AG09309 (cell line): Measurements from ENCODE around the gene IMP3.

Source experiments
- DNase-seq: peaks from one replicate; pipeline ENCODE4 v3.0.0-alpha.2; 2010; ENCODE audit warnings: low read depth
- H3K4me3 ChIP-seq: 2 replicates; pipeline ENCODE4 v1.5.1; 2011; ENCODE audit warnings: mild to moderate bottlenecking, low read depth, low read length, moderate library complexity; ENCODE audit not compliant: control insufficient read depth
- CTCF ChIP-seq: IDR thresholded peaks from 2 replicates; pipeline ENCODE4 v1.5.1; 2011; ENCODE audit warnings: mild to moderate bottlenecking, low read depth, low read length, inconsistent platforms; ENCODE audit not compliant: insufficient read depth, control insufficient read depth; ENCODE audit errors: missing control alignments

Gene IMP3

GRCh38 chr15:75676688-75677464 is 36.9 kb upstream of the IMP3 start:
- TF ChIP-seq CTCF, result no peak
- no peak overlapping the region for H3K4me3 ChIP-seq
- DNase-seq, result no peak

DNA sequence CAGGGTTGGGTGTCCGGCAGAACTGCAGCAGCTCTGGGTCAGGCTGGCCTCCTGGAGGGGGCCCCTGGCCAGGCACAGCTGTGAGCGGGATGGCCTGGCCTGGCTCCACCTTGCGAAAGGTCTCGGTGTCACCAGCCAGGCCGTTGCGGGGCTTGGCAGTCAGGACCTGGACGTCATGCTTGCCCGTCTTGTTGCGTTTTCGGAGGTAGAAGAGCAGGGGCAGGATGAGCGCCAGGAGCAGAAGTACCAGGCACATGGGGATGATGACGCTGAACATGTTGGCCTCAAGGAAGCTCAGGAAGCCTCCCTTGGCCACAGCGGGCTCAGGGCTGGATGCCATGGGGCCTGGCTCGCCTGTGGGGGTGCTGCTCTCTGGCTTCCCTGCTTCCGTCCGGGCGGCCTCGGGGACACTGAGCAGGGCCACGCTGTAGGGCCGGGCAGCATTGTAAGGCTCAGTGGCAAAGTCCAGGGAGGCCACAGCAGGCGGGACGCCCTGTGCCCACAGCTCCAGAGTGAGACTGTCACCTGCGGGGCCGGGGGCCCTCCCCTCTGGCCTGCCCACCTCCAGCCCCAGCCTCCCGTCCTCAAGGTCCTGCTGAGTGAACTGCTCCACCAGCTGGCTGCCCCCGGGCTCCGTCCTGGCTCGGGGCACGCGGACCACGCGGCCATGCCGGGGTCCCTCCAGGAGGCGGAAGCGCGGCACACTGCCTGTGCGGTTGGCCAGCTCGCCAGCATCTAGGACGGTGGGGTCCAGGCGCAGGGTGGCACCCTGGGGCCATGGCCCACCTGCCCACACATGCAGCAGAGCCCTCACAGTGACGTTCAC is 35.8 kb upstream of the IMP3 start:
- no peak for TF ChIP-seq CTCF
- H3K4me3 ChIP-seq, result no peak overlapping the region
- DNase-seq, result no peak

GRCh38 chr15:75674366-75674765 is 34.3 kb upstream of the IMP3 start:
- no peak for DNase-seq
- no peak for TF ChIP-seq CTCF
- no peak overlapping the region for H3K4me3 ChIP-seq

DNA sequence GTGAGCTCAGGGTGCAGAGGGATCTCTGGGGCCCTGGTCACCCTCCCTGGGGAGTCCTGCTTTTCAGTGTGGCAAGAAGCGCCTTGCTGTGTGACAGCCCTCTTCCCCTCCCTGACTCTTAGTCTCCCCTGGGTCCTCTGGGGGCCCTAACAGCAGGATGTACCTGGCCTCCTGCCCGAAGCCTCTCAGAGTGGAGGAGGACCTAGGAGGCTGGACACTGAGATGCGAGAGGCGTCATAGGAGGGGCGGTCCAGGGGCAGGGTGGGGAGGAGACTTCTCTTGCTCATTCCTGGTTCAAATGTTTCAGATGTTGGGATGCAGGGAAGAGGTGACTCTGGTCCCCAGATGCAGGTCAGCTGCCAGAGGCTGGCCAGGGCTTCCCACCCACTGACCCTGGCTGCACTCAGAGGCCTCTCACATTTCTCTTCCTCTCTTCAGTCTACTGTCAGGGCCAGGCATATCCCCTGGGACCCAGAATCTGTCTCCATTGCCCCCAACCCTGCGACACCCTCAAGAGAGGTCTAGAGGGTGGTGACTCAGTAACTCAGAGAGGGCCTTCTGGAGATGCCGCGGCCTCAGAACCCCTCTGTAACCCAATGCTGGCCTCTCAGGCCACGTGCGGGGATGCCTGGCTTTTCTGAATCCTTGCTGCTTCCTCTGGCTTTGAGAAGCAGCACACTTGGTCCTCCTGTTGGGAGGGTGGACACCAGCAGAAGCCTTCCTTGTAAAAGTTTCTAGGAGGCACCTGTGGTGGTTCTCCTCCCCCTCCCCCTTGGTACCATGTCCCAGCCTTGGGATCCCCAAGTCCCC is 33.6 kb upstream of the IMP3 start:
- H3K4me3 ChIP-seq, result no peak overlapping the region
- no peak for TF ChIP-seq CTCF
- no peak for DNase-seq

DNA sequence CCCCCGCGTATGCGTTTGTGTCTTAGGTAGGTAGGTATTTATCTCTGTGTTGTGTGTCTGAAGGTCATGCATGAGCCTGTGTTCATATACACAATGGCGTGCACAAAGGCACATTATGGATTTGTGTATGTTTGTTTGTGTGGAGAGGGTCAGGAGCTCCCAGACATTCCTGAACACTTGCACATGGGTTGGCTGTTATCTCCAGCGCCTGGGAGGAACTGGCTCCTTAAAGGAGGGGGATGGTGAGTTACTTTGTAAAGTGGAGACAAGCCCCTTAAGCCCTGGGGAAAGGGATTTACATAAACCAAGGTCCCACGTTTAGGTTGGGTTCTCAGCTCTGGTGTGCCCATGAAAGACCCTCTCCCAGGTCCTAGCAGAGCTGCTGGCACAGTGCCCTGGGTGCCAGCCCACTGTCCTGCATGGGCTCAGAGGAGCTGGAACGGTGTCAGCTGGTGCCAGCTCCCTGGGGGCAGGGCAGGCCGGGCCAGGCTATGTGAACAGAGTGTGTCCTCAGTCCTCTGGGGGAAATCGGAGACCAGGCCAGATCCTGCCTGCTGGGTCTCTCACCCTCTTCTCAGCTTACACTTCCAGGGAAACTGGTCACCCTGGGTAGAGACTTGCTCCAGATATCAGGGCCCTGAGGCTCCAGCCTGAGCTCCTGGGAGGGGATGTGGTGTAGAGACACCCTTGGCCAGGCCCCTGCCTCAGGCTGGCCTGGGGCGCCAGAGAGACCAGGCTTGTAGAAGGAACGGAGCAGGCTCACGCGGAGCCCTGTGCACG is 32.8 kb upstream of the IMP3 start:
- DNase-seq, result no peak
- TF ChIP-seq CTCF, result no peak
- no peak overlapping the region for H3K4me3 ChIP-seq
